Smooth muscle cell (in vitro differentiated cells): ENCODE results near the gene PRKG1. TPM values are rescaled to one million over a fixed set of nuclear protein-coding genes. Genes with fewer than 3 reads are reported as not detected.
A peak's percentile ranks its signal among the peaks of the same experiment; 100 is the strongest.
"Not testable (repeated sequence)": the region's sequence is repeated elsewhere in the genome, so short reads cannot be mapped to it uniquely, and the experiment has no call there.

ENCODE experiments used
- DNase-seq: peaks from one replicate; lab custom pipeline; 2025; ENCODE audit not compliant: unreplicated experiment; lab: John Stamatoyannopoulos, UW
- H2AFZ ChIP-seq: fragments of 200-600 bp; sonication (generic); 2 replicates; pipeline ENCODE4 v1.6.0; 2016; ENCODE audit warnings: antibody characterized with exemption, low read depth, mild to moderate bottlenecking
- H3F3A ChIP-seq: fragments of 200-600 bp; sonication (generic); 2 replicates; pipeline ENCODE4 v1.6.0; 2017; ENCODE audit warnings: antibody characterized with exemption, low read depth
- H3K27ac ChIP-seq: fragments of 200-600 bp; sonication (generic); 2 replicates; pipeline ENCODE4 v1.5.1; 2016; ENCODE audit warnings: low read depth, mild to moderate bottlenecking
- H3K27me3 ChIP-seq: fragments of 200-600 bp; sonication (generic); 2 replicates; pipeline ENCODE4 v1.6.1; 2016; ENCODE audit warnings: low read depth, mild to moderate bottlenecking
- H3K36me3 ChIP-seq: fragments of 200-600 bp; sonication (generic); 2 replicates; pipeline ENCODE4 v1.5.1; 2016; ENCODE audit warnings: low read depth
- H3K4me1 ChIP-seq: fragments of 200-600 bp; sonication (generic); 2 replicates; pipeline ENCODE4 v1.5.1; 2016; ENCODE audit warnings: low read depth
- H3K4me2 ChIP-seq: fragments of 200-600 bp; sonication (generic); 2 replicates; pipeline ENCODE4 v1.6.0; 2016; ENCODE audit warnings: mild to moderate bottlenecking
- H3K4me3 ChIP-seq: fragments of 200-600 bp; sonication (generic); 2 replicates; pipeline ENCODE4 v1.5.1; 2016; ENCODE audit warnings: mild to moderate bottlenecking
- H3K79me2 ChIP-seq: fragments of 200-600 bp; sonication (generic); 2 replicates; pipeline ENCODE4 v1.6.0; 2016; ENCODE audit warnings: low read depth, mild to moderate bottlenecking
- H3K9ac ChIP-seq: fragments of 200-600 bp; sonication (generic); 2 replicates; pipeline ENCODE4 v1.6.0; 2016; ENCODE audit warnings: low read depth
- H3K9me3 ChIP-seq: fragments of 200-600 bp; sonication (generic); replicated peaks from 2 replicates; pipeline ENCODE4 v1.5.1; 2016; ENCODE audit warnings: low read depth
- H4K20me1 ChIP-seq: fragments of 200-600 bp; sonication (generic); 2 replicates; pipeline ENCODE4 v1.6.0; 2016; ENCODE audit warnings: low read depth
- CTCF ChIP-seq: fragments of 200-600 bp; sonication (generic); IDR thresholded peaks from 2 replicates; pipeline ENCODE4 v1.5.1; 2017; ENCODE audit warnings: borderline replicate concordance, mild to moderate bottlenecking, antibody characterized with exemption; ENCODE audit not compliant: insufficient read depth, poor library complexity, severe bottlenecking
- WGBS: methylation state at CpG from one replicate; pipeline ENCODE4 v1.1.7; 2016; ENCODE audit warnings: low lambda C conversion rate; 5-methylcytosine and 5-hydroxymethylcytosine counted together
- polyA plus RNA-seq: library from polyadenylated mRNA; unstranded; fragments of >200 nt; fragmentation: Nextera tagmentation; extraction: Ambion mirVana; gene quantifications from 2 replicates; pipeline ENCODE4 v1.2.1, GENCODE V29; 2016
- total RNA-seq: library from RNA; depleted of rRNA; stranded (reverse); fragments of >200 nt; gene quantifications from 2 replicates; pipeline ENCODE4 v1.2.3, GENCODE V29; 2014

PRKG1 gene
- total and polyA plus RNA-seq, 2 experiments from 2014 or later: 7.2 to 13.4 TPM

GRCh38 chr10:52229291-52229931, 1155.1 kb downstream of the PRKG1 start:
- Histone ChIP-seq H3K9ac (no peak overlapping the region), H4K20me1 (no peaks in the 10 kb centered on the region), H3K79me2 (no peaks in the 10 kb centered on the region), H3K4me2 (no peak overlapping the region), H3K36me3 (no peaks in the 10 kb centered on the region), H3K27me3 (no peaks in the 10 kb centered on the region), H3K9me3 (no peaks in the 10 kb centered on the region), H3K4me1 (no peaks in the 10 kb centered on the region), H3K4me3 (no peak overlapping the region), H3K27ac (no peak overlapping the region), H2AFZ (no peak overlapping the region), H3F3A (no peaks in the 10 kb centered on the region)
- WGBS: 97% methylated on average over 2 of the region's 2 CpGs
- no peak for TF ChIP-seq CTCF
- no peak for DNase-seq

GRCh38 chr10:52232561-52233350, 1158.5 kb downstream of the PRKG1 start:
- no peaks in the 10 kb centered on the region for H3K36me3 ChIP-seq
- no peaks in the 10 kb centered on the region for H4K20me1 ChIP-seq
- no peaks in the 10 kb centered on the region for H3K79me2 ChIP-seq
- H3K9ac ChIP-seq: no peak overlapping the region
- H3K27me3 ChIP-seq: no peaks in the 10 kb centered on the region
- TF ChIP-seq CTCF: no peak
- no peaks in the 10 kb centered on the region for H3K4me1 ChIP-seq
- no peak overlapping the region for H3K27ac ChIP-seq
- no peaks in the 10 kb centered on the region for H3F3A ChIP-seq
- no peaks in the 10 kb centered on the region for H3K9me3 ChIP-seq
- peak overlapping the region; percentile 78 for H3K4me2 ChIP-seq
- peak overlapping the region; percentile 41 for H3K4me3 ChIP-seq
- H2AFZ ChIP-seq: no peak overlapping the region
- WGBS: 58% methylated on average over 4 of the region's 4 CpGs
- DNase-seq: no peak

GRCh38 chr10:52233351-52233991, 1159.2 kb downstream of the PRKG1 start:
- H3K36me3 ChIP-seq, H3F3A ChIP-seq, H2AFZ ChIP-seq, H3K27ac ChIP-seq, H3K27me3 ChIP-seq, H3K79me2 ChIP-seq, H4K20me1 ChIP-seq, H3K9me3 ChIP-seq, H3K4me1 ChIP-seq, DNase-seq, H3K9ac ChIP-seq: not testable (repeated sequence)
- 3% methylated on average over 6 of the region's 34 CpGs for WGBS
- Histone ChIP-seq H3K4me2 (peak overlapping the region; percentile 78), H3K4me3 (peak overlapping the region; percentile 41)

- H3K4me2 ChIP-seq: no peak overlapping the region
- no peaks in the 10 kb centered on the region for H3K4me1 ChIP-seq
- 96% methylated on average over 1 of the region's 1 CpG for WGBS
- TF ChIP-seq CTCF: no peak
- H3K27ac ChIP-seq: no peak overlapping the region
- no peak overlapping the region for H3K4me3 ChIP-seq
- no peaks in the 10 kb centered on the region for H3K36me3 ChIP-seq
- no peaks in the 10 kb centered on the region for H3K27me3 ChIP-seq
- H2AFZ ChIP-seq: no peak overlapping the region
- DNase-seq: no peak
- no peak overlapping the region for H3K9ac ChIP-seq
- H3K79me2 ChIP-seq: no peaks in the 10 kb centered on the region
- H3K9me3 ChIP-seq: no peaks in the 10 kb centered on the region
- H4K20me1 ChIP-seq: no peaks in the 10 kb centered on the region
- H3F3A ChIP-seq: no peaks in the 10 kb centered on the region
Observed at GRCh38 chr10:52239771-52240170, 1165.5 kb downstream of the PRKG1 start.
